ENCODE measurements around the gene INO80C.

INO80C gene

GRCh38 chr18:35451032-35451431, 46.7 kb downstream of the INO80C start:
- H3K9ac ChIP-seq (ENCODE audit: low read length), result no peak overlapping the region
- no peaks in the 10 kb centered on the region for H3K36me3 ChIP-seq (ENCODE audit: insufficient read depth, low read length)
- no peak overlapping the region for H3K27ac ChIP-seq (ENCODE audit: low read depth, low read length, poor library complexity, severe bottlenecking)
- no peaks in the 10 kb centered on the region for H3K79me2 ChIP-seq (ENCODE audit: insufficient read depth, low read length)
- H3K4me1 ChIP-seq (ENCODE audit: insufficient read depth, low read length, severe bottlenecking), result no peaks in the 10 kb centered on the region
- no peaks in the 10 kb centered on the region for H3K9me3 ChIP-seq (ENCODE audit: low read length)
- no peaks in the 10 kb centered on the region for H3F3A ChIP-seq (ENCODE audit: insufficient read depth, low read length)
- no peaks in the 10 kb centered on the region for H3K27me3 ChIP-seq (ENCODE audit: insufficient read depth, low read length)
- TF ChIP-seq CTCF (IDR thresholded peaks at IDR 0.05; ENCODE audit: low read length) (no peak), EZH2 (IDR thresholded peaks at IDR 0.05; ENCODE audit: borderline replicate concordance, low read length) (no peak)
- H3K4me3 ChIP-seq (ENCODE audit: low read depth, low read length, poor library complexity, severe bottlenecking), result no peak overlapping the region
- H2AFZ ChIP-seq (ENCODE audit: low read length), result no peak overlapping the region
- no peaks in the 10 kb centered on the region for H3K9me2 ChIP-seq (ENCODE audit: low read depth, low read length)
- H4K20me1 ChIP-seq (ENCODE audit: insufficient read depth, low read length), result no peaks in the 10 kb centered on the region
- no peak overlapping the region for H3K4me2 ChIP-seq (ENCODE audit: low read length)

GRCh38 chr18:35444636-35445035, 53.1 kb downstream of the INO80C start:
- H3K36me3 ChIP-seq (ENCODE audit: insufficient read depth, low read length), result no peaks in the 10 kb centered on the region
- H3F3A ChIP-seq (ENCODE audit: insufficient read depth, low read length), result no peaks in the 10 kb centered on the region
- no peaks in the 10 kb centered on the region for H3K9me2 ChIP-seq (ENCODE audit: low read depth, low read length)
- H4K20me1 ChIP-seq (ENCODE audit: insufficient read depth, low read length), result no peaks in the 10 kb centered on the region
- H3K4me2 ChIP-seq (ENCODE audit: low read length), result no peak overlapping the region
- no peaks in the 10 kb centered on the region for H3K27me3 ChIP-seq (ENCODE audit: insufficient read depth, low read length)
- no peak overlapping the region for H2AFZ ChIP-seq (ENCODE audit: low read length)
- H3K79me2 ChIP-seq (ENCODE audit: insufficient read depth, low read length), result no peaks in the 10 kb centered on the region
- no peak for TF ChIP-seq EZH2 (IDR thresholded peaks at IDR 0.05; ENCODE audit: borderline replicate concordance, low read length)
- no peak for TF ChIP-seq CTCF (IDR thresholded peaks at IDR 0.05; ENCODE audit: low read length)
- no peaks in the 10 kb centered on the region for H3K4me1 ChIP-seq (ENCODE audit: insufficient read depth, low read length, severe bottlenecking)
- no peak overlapping the region for H3K4me3 ChIP-seq (ENCODE audit: low read depth, low read length, poor library complexity, severe bottlenecking)
- H3K9ac ChIP-seq (ENCODE audit: low read length), result no peak overlapping the region
- H3K27ac ChIP-seq (ENCODE audit: low read depth, low read length, poor library complexity, severe bottlenecking), result no peak overlapping the region
- no peaks in the 10 kb centered on the region for H3K9me3 ChIP-seq (ENCODE audit: low read length)

GRCh38 chr18:35443847-35444246, 53.9 kb downstream of the INO80C start:
- no peaks in the 10 kb centered on the region for H3F3A ChIP-seq (ENCODE audit: insufficient read depth, low read length)
- H3K4me3 ChIP-seq (ENCODE audit: low read depth, low read length, poor library complexity, severe bottlenecking), result no peak overlapping the region

More at GRCh38 chr18:35443847-35444246, 53.9 kb downstream of the INO80C start:
- H3K27me3 ChIP-seq (ENCODE audit: insufficient read depth, low read length), result no peaks in the 10 kb centered on the region
- no peaks in the 10 kb centered on the region for H3K36me3 ChIP-seq (ENCODE audit: insufficient read depth, low read length)
- no peak overlapping the region for H3K4me2 ChIP-seq (ENCODE audit: low read length)
- no peak overlapping the region for H3K27ac ChIP-seq (ENCODE audit: low read depth, low read length, poor library complexity, severe bottlenecking)
- H2AFZ ChIP-seq (ENCODE audit: low read length), result no peak overlapping the region
- H3K9ac ChIP-seq (ENCODE audit: low read length), result no peak overlapping the region
- H3K79me2 ChIP-seq (ENCODE audit: insufficient read depth, low read length), result no peaks in the 10 kb centered on the region
- no peaks in the 10 kb centered on the region for H3K9me3 ChIP-seq (ENCODE audit: low read length)
- TF ChIP-seq CTCF (IDR thresholded peaks at IDR 0.05; ENCODE audit: low read length), result no peak
- TF ChIP-seq EZH2 (IDR thresholded peaks at IDR 0.05; ENCODE audit: borderline replicate concordance, low read length), result no peak
- H3K9me2 ChIP-seq (ENCODE audit: low read depth, low read length), result no peaks in the 10 kb centered on the region
- no peaks in the 10 kb centered on the region for H3K4me1 ChIP-seq (ENCODE audit: insufficient read depth, low read length, severe bottlenecking)
- no peaks in the 10 kb centered on the region for H4K20me1 ChIP-seq (ENCODE audit: insufficient read depth, low read length)
